SHP77 treated with DMSO at 0.1 percent for 48 hours (cell line): Measurements from ENCODE around the gene HGD.
"Not testable (repeated sequence)": the region's sequence is repeated elsewhere in the genome, so short reads cannot be mapped to it uniquely, and the experiment has no call there.

ENCODE experiments used
- DNase-seq: peaks from one replicate; lab custom pipeline; 2025; lab: John Stamatoyannopoulos, UW

Gene HGD

DNA sequence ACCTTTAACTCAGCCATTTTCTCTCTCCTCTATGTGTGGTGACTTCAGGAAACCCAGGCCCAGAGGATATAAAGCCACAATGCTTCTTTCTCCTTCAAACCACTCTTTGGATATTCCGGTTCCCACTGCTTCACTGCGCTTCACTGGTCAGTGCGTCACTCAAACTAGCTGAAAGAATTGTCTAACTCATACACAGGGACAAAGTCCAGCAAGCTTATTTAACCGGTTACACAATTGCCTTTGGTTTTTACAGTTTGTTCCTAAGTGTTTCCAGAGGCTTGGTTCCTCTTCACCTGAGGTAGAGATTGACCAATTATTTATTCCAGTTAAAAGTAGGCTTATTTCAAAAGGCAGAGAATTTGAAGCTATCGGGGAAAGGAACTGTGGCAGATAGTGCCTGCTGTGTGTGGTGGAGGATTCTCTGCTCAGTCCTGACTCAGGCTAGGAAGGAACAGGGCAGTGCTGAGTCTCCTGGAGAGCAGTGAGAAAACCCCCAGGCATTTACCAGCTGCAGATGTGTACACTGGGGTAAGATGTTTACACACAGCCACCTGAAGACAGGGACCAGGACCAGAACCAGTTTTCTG, at the start of gene HGD:
Gene HGD (minus strand): TSS at position 145 of the 587 bp plus-strand sequence. CDS start 128 bp downstream, at position 17.
- DNase-seq, result no peak

GRCh38 chr3:120730576-120731542, 48.8 kb upstream of the HGD start:
- DNase-seq, result no peak

GRCh38 chr3:120726791-120727190, 44.8 kb upstream of the HGD start:
- no peak for DNase-seq

DNA sequence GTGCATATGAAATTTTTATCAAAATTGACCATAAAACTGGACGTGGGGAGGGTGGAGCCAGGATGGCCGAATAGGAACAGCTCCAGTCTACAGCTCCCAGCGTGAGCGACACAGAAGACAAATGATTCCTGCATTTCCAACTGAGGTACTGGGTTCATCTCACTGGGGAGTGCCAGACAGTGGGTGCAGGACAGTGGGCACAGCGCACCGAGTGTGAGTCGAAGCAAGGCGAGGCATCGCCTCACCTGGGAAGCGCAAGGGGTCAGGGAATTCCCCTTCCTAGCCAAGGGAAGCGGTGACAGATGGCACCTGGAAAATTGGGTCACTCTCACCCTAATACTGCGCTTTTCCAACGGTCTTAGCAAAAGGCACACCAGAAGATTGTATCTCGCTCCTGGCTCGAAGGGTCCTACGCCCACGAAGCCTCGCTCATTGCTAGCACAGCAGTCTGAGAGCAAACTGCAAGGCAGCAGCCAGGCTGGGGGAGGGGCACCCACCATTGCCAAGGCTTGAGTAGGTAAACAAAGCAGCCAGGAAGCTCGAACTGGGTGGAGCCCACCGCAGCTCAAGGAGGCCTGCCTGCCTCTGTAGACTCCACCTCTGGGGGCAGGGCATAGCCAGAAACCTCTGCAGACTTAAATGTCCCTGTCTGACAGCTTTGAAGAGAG, 37.3 kb upstream of the HGD start:
- DNase-seq, result not testable (repeated sequence)

GRCh38 chr3:120713262-120713661, 31.2 kb upstream of the HGD start:
- no peak for DNase-seq

DNA sequence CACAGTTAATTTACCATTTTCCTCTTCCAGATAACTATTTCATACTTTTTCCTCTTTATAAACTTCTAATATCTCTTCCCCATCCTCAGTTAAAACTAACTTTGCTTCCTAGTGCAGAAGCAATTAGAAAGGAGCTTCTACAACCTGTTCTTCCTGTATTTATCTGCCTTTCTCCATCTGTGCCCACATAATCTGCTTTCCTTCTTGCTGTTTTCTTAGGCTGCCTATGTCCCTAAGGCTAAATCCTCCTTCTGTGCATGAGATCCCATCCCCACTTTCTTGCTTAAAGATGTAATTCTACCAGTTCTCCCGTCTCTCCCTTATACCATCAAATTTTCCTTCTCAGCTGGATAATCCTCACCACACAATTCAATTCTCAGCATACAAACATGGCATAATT, 28.3 kb upstream of the HGD start:
- no peak for DNase-seq

GRCh38 chr3:120708408-120708807, 26.4 kb upstream of the HGD start:
- DNase-seq, result no peak

DNA sequence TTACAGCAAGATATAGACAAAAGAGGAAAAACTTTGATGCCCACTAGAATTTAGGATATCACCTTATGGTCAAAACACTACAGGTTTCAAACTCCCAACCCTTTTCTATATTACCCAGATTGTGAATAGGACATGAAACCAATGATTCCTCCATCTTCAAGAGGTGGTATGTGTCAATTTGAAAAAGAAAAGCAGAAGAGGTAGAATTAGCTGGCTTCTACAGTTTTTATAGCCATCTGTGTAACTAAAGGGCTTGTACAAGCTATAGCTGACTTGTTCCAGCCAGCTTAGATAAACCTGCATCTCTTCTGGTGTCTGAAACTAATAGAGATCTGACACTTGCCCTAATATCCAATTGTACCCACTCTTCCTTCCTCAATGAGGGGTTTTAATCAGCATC, 24.9 kb upstream of the HGD start:
- DNase-seq, result no peak

DNA sequence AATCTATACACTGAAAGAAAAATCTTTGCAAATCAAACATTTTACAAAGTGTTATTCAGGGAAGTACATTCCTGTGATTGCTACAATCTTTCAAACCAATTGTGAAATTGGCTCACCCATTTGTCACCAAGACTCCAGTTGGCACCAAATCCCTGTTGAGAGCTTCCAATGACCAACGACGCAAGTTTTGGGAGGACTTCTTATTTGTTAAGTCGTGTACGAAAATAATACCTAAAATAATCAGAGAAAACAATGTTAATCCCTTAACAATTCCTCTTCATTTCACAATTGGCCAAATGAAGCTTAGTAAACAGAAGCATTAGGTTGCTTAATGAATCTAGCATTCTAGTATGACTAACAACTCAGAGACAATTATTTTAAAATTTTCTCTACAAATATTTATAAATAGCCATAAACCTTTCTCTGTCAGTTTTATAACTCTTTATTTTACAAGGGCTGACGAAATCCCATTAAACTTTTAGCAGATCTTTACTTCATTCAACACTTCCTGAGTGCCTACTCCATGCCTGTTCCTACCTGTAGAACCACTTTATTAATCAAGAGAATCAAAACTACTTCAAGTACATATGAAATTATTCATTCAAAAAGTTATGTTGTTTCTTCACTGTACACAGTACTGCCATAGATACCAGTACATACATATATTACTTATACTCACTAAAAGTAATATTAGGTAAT, 24.0 kb upstream of the HGD start:
- no peak for DNase-seq

DNA sequence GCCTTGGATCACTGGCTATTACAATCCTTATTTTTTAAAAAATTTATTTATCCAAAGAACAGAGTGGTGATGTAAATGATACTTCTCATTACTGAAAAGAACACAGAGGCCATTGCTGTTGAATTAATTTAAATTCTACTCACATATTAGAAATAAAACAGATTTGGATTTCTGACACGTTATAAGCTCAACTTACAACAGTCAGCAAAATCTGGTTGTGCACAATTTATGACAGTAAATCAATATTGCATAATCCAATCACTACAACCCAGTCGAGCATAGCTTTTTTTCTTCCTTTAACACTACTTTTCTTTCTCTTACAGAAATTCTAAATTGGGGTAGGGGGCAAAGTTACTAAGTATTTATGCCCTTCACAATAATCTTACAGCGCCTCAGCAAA, 17.3 kb upstream of the HGD start:
- no peak for DNase-seq

GRCh38 chr3:120693439-120694171, 11.6 kb upstream of the HGD start:
- no peak for DNase-seq

- no peak for DNase-seq
Measured at GRCh38 chr3:120689395-120689794, 7.4 kb upstream of the HGD start.

DNA sequence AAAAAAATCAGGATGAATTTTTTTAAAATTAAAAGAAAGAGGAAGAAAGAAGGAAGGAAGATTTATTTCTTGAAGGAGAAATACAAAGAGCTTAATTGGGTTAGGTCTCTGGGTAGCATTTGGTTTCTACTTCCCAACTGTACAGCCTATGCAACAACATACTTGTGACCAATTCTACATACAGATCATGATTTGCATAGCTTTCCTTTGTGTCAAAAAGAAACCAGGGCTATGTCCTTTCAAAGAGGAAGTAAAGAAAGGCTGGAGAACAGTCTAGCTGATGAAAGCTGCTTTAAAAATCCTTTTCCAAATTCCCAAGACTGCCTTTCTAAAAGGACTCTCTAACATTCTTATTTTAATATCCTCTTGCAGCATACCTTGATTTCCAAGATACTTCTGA, 6.1 kb upstream of the HGD start:
- no peak for DNase-seq

DNA sequence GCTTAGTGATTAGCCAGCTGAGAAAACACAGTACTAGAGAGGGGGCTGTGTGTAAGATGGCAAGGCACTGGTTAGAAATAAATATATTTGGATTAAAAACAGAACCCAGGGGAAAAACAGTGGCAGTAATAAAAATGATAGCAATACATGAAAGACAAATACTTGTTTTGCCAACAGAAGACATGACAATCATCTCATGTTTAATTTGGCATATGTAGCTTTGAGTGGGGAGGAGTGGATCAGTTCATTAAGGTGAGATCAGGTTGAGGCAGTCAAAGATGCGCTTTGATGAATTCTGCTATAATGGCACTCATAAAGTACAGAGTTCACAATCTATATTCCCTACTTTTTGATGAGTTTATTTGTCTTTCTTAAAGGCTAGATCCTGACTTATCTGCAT, 3.4 kb upstream of the HGD start:
- no peak for DNase-seq

GRCh38 chr3:120684896-120685295, 2.9 kb upstream of the HGD start:
- DNase-seq, result no peak

DNA sequence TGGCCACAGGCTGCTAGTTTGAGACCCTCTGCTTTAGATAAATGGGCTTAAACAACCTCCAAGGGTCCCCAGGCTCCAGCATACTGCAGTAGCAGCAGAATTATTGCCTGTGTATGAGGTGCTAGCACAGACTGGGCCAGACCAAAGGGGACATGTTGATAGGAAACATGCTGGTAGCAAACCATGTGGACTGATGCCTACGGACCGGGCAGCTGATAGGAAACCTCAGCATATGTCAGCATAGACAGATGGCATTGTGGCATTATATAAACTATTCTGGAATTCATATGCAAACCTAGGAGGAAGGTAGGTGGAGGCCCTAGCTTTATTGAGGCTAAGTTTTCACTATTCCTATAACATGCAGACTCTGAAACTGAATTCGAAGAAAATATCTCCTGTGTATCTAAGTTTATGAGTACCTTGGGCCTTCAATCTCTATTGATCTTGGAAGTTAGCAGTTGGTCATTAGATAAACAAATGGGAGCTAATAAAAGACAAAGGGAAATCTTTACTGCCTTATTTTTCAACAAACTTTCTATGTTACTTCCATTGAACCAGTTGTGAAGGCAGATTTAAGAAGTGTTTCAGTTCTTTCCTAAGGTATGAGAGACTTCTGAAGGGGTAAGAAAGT, 1.7 kb upstream of the HGD start:
- no peak for DNase-seq

GRCh38 chr3:120683213-120683612, 1.2 kb upstream of the HGD start:
- no peak for DNase-seq

DNA sequence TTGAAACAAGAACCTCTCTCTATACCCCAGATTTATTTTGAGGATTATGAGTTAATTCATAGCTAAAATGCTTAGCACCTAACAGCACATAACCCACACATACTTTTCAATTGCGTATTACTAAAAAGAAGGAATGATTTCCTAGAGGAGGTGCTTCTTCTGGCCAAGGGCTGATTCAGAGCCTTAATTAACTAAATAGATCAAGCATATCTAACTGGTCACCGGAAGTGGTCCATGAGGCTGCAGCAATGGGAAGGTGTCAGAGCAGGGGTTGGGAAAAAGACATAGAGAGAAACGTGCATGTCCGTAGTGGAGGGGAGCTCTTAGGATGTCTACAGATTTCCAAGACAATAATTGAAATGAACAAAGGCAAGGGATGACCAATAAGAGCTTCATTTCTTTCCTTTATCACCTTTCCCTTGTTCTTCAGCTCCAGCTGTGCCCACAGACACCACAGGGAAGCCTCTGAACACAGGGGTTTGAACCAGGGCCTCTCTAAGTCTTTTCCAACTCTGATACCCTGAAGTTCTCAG, 467 bp downstream of the HGD start:
- no peak for DNase-seq

DNA sequence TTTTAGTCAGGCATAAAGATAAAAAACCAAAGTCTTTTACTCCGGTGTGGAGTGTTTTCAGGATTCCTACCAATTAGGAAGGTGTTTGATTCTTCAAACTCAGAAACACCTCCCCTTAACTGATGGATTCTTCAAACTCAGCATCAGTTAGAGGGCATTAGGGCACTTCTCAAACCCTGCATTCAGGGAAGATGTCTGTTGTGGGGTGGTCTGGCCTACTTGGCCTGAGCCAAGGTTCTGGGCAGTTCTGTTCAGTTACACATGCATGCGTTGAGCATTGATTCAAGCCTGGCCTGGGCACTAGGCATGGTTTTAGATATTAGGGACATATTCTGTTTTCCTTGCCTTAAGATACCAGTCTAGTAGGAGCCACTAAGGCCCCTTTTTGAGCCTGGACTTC, 1.0 kb downstream of the HGD start:
- DNase-seq, result no peak

GRCh38 chr3:120680193-120680894, 1.7 kb downstream of the HGD start:
- no peak for DNase-seq
